Adipocyte (in vitro differentiated cells): ENCODE data around the gene MYCBP2.
"Not testable (repeated sequence)": the region's sequence is repeated elsewhere in the genome, so short reads cannot be mapped to it uniquely, and the experiment has no call there.

Source experiments
- DNase-seq: peaks from one replicate; pipeline ENCODE4 v3.0.0-alpha.2; 2015; ENCODE audit warnings: low read depth
- H3K27me3 ChIP-seq: replicated peaks from 2 replicates; pipeline ENCODE4 v1.7.0; 2013; ENCODE audit warnings: mild to moderate bottlenecking, low read length, moderate library complexity; ENCODE audit not compliant: control insufficient read depth, insufficient read depth
- H3K36me3 ChIP-seq: 2 replicates; pipeline ENCODE4 v1.7.0; 2013; ENCODE audit warnings: low read length, mild to moderate bottlenecking, moderate library complexity; ENCODE audit not compliant: control insufficient read depth, insufficient read depth, severe bottlenecking
- H3K4me1 ChIP-seq: 2 replicates; pipeline ENCODE4 v1.7.0; 2013; ENCODE audit warnings: mild to moderate bottlenecking, low read length, moderate library complexity; ENCODE audit not compliant: control insufficient read depth, insufficient read depth
- H3K4me3 ChIP-seq: 2 replicates; pipeline ENCODE4 v1.7.0; 2013; ENCODE audit warnings: mild to moderate bottlenecking, low read length, moderate library complexity
- H3K9ac ChIP-seq: 2 replicates; pipeline ENCODE4 v1.7.0; 2013; ENCODE audit warnings: mild to moderate bottlenecking, low read length, moderate library complexity
- H3K9me3 ChIP-seq: 2 replicates; pipeline ENCODE4 v1.7.0; 2013; ENCODE audit warnings: mild to moderate bottlenecking, low read length, moderate library complexity; ENCODE audit not compliant: control insufficient read depth

MYCBP2 gene

GRCh38 chr13:77356155-77356554, 29.3 kb upstream of the MYCBP2 start:
- no peaks in the 10 kb centered on the region for H3K9me3 ChIP-seq

GRCh38 chr13:77353995-77354394, 27.1 kb upstream of the MYCBP2 start:
- no peak for DNase-seq
- H3K4me1 ChIP-seq = peaks cover 6% of the 10 kb centered on the region

More at GRCh38 chr13:77356155-77356554, 29.3 kb upstream of the MYCBP2 start:
- no peak for DNase-seq
- no peak overlapping the region for H3K9ac ChIP-seq
- no peaks in the 10 kb centered on the region for H3K36me3 ChIP-seq
- H3K4me1 ChIP-seq = no peaks in the 10 kb centered on the region
- no peak overlapping the region for H3K4me3 ChIP-seq
- H3K27me3 ChIP-seq = peaks cover 2% of the 10 kb centered on the region

GRCh38 chr13:77351315-77351714, 24.4 kb upstream of the MYCBP2 start:
- DNase-seq = no peak
- no peak overlapping the region for H3K9ac ChIP-seq
- peaks cover 4% of the 10 kb centered on the region for H3K27me3 ChIP-seq
- no peak overlapping the region for H3K4me3 ChIP-seq
- peaks cover 6% of the 10 kb centered on the region for H3K4me1 ChIP-seq
- no peaks in the 10 kb centered on the region for H3K9me3 ChIP-seq
- H3K36me3 ChIP-seq = no peaks in the 10 kb centered on the region

More at GRCh38 chr13:77353995-77354394, 27.1 kb upstream of the MYCBP2 start:
- H3K9me3 ChIP-seq = no peaks in the 10 kb centered on the region
- no peaks in the 10 kb centered on the region for H3K36me3 ChIP-seq
- no peak overlapping the region for H3K4me3 ChIP-seq
- no peak overlapping the region for H3K9ac ChIP-seq
- peaks cover 4% of the 10 kb centered on the region for H3K27me3 ChIP-seq

DNA sequence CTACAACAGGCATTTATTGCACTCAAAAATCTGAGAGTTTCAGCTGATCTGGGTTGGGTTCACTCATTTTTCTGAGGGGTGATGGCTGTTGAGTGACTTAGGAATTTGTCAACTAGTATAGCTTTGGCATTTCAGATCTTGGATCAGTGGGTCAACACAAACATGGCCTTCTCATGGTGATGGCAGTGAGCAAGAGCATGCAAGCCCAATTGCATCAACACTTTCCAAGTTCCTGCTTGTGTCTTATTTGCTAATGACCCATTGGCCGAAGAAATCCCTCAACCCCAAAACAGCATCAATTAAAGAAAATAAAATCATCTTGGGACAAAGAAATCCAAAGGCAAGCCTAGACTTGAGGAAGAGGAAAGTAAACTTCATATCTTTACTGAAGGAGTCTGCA, 23.9 kb upstream of the MYCBP2 start:
- Histone ChIP-seq H3K4me1 (peaks cover 6% of the 10 kb centered on the region), H3K9me3 (no peaks in the 10 kb centered on the region), H3K27me3 (peaks cover 4% of the 10 kb centered on the region), H3K4me3 (no peak overlapping the region), H3K9ac (no peak overlapping the region), H3K36me3 (no peaks in the 10 kb centered on the region)
- no peak for DNase-seq

GRCh38 chr13:77349365-77349764, 22.5 kb upstream of the MYCBP2 start:
- no peaks in the 10 kb centered on the region for H3K36me3 ChIP-seq
- no peaks in the 10 kb centered on the region for H3K9me3 ChIP-seq
- H3K27me3 ChIP-seq = peaks cover 4% of the 10 kb centered on the region
- no peak overlapping the region for H3K9ac ChIP-seq
- H3K4me1 ChIP-seq = peaks cover 6% of the 10 kb centered on the region
- no peak overlapping the region for H3K4me3 ChIP-seq
- no peak for DNase-seq

GRCh38 chr13:77347351-77347750, 20.5 kb upstream of the MYCBP2 start:
- not testable (repeated sequence) for H3K9me3 ChIP-seq

DNA sequence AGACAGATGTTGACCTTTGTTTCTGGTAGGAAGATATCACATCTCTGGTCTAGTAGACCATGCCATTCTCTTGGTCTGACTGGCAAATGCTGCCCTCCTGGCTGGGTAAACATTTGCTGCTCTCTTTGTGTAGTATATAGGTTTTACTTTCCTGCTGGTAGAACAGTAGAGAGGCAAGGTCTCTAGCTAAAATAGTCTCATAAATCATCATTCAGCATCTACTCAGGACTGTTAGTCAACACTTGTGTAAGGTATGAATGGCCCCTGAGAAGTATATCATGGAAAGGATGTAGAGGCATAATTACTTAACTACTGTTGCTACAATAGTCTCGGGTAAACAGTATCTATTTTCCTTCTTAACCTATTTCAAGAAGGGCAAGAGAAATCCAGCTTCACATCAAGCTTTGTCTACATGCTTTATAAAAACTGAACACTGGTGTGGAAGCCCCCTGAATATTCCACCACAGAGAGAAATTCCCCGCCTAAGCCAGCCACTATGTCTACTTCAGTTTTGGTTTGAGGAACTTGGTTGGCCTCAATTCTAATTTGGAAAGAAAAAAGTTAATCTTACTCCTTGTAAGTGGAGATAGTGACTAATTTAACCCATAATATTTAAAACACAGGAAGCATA, 18.4 kb upstream of the MYCBP2 start:
- no peaks in the 10 kb centered on the region for H3K9me3 ChIP-seq
- H3K4me1 ChIP-seq = peaks cover 6% of the 10 kb centered on the region
- no peaks in the 10 kb centered on the region for H3K27me3 ChIP-seq
- H3K9ac ChIP-seq = no peak overlapping the region
- no peaks in the 10 kb centered on the region for H3K36me3 ChIP-seq
- no peak overlapping the region for H3K4me3 ChIP-seq
- no peak for DNase-seq

More at GRCh38 chr13:77347351-77347750, 20.5 kb upstream of the MYCBP2 start:
- H3K36me3 ChIP-seq, H3K4me3 ChIP-seq, H3K9ac ChIP-seq, DNase-seq, H3K4me1 ChIP-seq, H3K27me3 ChIP-seq: not testable (repeated sequence)

GRCh38 chr13:77343841-77344240, 16.9 kb upstream of the MYCBP2 start:
- H3K4me1 ChIP-seq = no peaks in the 10 kb centered on the region
- peaks cover under 1% of the 10 kb centered on the region for H3K27me3 ChIP-seq
- H3K9ac ChIP-seq = no peak overlapping the region

GRCh38 chr13:77339408-77339807, 12.5 kb upstream of the MYCBP2 start:
- H3K4me3 ChIP-seq = no peak overlapping the region
- no peaks in the 10 kb centered on the region for H3K4me1 ChIP-seq
- H3K27me3 ChIP-seq = peaks cover 17% of the 10 kb centered on the region
- H3K36me3 ChIP-seq = no peaks in the 10 kb centered on the region
- H3K9ac ChIP-seq = no peak overlapping the region
- H3K9me3 ChIP-seq = no peaks in the 10 kb centered on the region
- DNase-seq = no peak

More at GRCh38 chr13:77343841-77344240, 16.9 kb upstream of the MYCBP2 start:
- H3K9me3 ChIP-seq = no peaks in the 10 kb centered on the region
- no peaks in the 10 kb centered on the region for H3K36me3 ChIP-seq
- no peak overlapping the region for H3K4me3 ChIP-seq
- no peak for DNase-seq

GRCh38 chr13:77338961-77339401, 12.1 kb upstream of the MYCBP2 start:
- Histone ChIP-seq H3K9ac (no peak overlapping the region), H3K36me3 (no peaks in the 10 kb centered on the region), H3K4me3 (no peak overlapping the region), H3K4me1 (no peaks in the 10 kb centered on the region), H3K9me3 (no peaks in the 10 kb centered on the region), H3K27me3 (peaks cover 17% of the 10 kb centered on the region)
- DNase-seq = no peak

GRCh38 chr13:77338329-77338728, 11.4 kb upstream of the MYCBP2 start:
- DNase-seq = no peak
- H3K27me3 ChIP-seq = peaks cover 17% of the 10 kb centered on the region
- H3K4me3 ChIP-seq = no peak overlapping the region
- H3K36me3 ChIP-seq = no peaks in the 10 kb centered on the region
- no peaks in the 10 kb centered on the region for H3K4me1 ChIP-seq
- H3K9ac ChIP-seq = no peak overlapping the region
- no peaks in the 10 kb centered on the region for H3K9me3 ChIP-seq

DNA sequence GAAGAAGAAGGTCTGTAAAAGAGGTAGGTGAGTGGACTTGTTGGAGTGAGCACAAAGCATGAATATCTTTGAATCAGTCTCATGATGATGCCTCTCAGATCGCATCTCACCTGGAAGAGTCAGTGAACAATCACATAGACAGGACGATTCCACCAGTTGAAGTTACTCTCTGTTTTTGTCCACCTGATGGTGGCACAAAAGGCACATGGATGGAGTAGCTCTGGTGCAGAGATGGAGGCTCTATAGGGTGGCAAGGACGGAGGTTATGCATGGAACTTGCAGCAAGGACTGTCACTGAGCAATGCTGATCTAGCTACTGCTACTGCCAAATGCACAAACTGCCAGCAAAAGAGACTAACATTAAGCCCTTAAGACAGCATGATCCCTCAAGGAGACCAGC, 10.3 kb upstream of the MYCBP2 start:
- H3K9ac ChIP-seq = no peak overlapping the region
- H3K36me3 ChIP-seq = no peaks in the 10 kb centered on the region
- H3K4me1 ChIP-seq = no peaks in the 10 kb centered on the region
- no peak overlapping the region for H3K4me3 ChIP-seq
- no peaks in the 10 kb centered on the region for H3K9me3 ChIP-seq
- peaks cover 17% of the 10 kb centered on the region for H3K27me3 ChIP-seq
- no peak for DNase-seq
